Measurements from ENCODE around the gene HAGH.
A peak's percentile ranks its signal among the peaks of the same experiment; 100 is the strongest.

The HAGH gene

GRCh38 chr16:1773703-1774447 lies 52.8 kb downstream of the HAGH start:
- peak; percentile 39 for DNase-seq (ENCODE audit: low read depth)

GRCh38 chr16:1772908-1773702 lies 53.5 kb downstream of the HAGH start, which contains the start of gene MRPS34:
TSS of gene MRPS34 (minus strand) at chr16:1773134. CDS start at chr16:1773119, 15 bp downstream.
- peak; percentile 80 for DNase-seq (ENCODE audit: low read depth)

DNA sequence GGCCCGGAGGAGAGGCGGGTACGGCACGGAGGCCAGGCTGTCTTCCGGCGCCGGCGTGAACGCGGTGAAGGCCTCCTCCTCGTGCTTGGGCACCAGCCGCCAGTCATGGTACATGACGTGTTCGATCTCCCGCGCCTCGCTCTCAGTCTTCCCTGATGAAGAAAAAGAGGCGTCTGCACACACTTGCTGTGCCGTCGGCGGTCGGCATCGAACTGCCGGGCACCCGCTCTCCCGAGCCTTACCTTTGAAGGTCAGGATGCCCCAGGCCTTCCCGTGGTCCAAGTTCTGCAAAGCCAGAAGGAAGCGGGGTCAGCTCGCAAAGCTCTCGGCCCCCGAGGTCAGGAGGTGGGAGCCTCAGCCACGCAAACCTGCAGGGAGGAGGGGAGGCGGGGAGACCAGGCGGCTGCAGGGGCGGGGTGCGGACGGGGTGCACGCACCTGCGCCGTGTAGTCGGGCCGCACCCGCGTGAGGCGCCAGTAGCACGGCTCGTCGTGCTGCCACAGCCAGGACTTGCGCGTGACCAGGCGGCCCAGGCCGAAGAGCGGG lies 54.2 kb downstream of the HAGH start, which contains the start of gene EME2:
Gene EME2 (plus strand): TSS at position 449 of the 546 bp plus-strand sequence. CDS start 418 bp downstream, outside the sequence.
- DNase-seq (ENCODE audit: low read depth): no peak

- DNase-seq (ENCODE audit: low read depth): no peak
Observed at GRCh38 chr16:1771864-1772361, 54.7 kb downstream of the HAGH start.

DNA sequence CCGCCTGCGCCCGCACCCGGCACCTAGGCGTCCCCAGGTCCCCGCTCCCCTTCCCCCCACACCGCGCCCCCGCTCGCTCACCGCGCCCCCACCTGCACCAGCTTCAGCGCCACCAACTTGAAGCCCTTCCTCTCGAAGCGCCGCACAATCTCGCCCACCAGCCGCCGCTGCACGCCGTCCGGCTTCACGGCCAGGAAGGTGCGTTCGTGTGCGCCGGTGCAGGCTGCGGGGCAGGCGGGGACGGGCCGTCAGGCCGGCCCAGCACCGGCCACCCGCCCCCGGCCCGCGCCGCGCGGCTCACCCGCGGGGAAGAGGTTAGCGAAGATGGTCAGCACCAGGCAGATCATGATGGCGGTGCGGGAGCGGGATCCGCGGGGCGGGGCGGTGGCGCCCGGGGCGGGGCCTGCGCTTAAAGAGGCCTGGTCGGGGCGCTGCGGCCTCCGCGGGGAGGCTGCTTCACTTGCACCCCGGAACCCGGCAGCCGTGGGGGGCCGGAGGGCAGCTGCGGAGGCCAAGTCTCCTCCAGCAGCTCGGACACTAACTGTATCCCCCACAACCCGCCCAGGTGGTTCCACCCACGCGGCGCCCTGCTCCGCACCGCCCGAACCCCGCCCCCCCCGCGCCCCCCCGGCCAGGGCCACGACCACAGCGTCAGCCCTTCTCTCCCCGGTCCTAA lies 55.3 kb downstream of the HAGH start, which contains the start of gene NME3:
Gene NME3 (minus strand): TSS at position 356 of the 676 bp plus-strand sequence. CDS start 9 bp downstream, at position 347.
- peak; percentile 67 for DNase-seq (ENCODE audit: low read depth)

GRCh38 chr16:1770328-1771187 lies 56.1 kb downstream of the HAGH start:
- DNase-seq (ENCODE audit: low read depth): peak; percentile 54

DNA sequence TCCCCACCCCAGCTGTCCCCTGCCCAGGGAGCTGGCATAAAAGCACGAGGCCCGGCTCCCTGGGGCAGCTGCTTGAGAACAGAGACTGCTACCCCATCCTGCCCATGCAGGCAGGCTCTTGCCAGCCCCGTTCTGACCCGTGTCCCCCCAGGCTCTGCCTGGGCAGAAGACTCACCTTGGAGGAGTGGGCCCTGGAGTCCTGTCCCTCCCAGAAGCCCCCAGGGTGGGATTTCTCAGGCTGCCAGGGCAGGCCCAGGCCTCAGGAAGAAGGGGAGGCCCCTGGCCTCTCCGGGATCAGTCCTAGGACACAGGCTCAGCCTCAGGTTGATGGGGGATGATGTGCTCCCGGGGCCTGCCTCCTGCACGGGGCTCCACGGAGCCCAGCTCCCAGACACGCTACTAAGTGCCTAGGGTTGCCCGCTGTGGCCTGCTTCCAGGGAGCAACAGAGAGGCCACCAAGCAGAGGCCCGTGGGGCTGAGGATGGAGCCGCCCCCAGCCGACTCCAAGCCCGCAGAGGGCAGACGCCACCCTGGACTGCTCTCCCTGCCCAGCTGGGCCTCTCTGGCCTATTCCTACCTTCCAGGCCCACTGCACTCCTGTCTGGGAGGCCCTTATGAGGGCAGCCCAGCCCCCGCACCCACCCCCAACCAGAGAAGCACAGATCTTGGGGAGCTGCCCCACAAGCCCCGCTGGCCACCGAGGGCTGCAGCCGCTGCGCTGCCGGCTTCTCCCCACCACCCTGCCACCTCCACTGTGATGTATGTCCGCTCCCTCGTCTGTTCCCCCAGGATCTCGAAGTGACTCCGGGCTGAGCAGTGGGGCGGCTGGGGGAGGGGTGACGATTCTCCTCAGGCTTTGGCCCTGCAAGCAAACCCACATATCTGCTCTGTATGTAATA lies 57.0 kb downstream of the HAGH start:
- no peak for DNase-seq (ENCODE audit: low read depth)

DNA sequence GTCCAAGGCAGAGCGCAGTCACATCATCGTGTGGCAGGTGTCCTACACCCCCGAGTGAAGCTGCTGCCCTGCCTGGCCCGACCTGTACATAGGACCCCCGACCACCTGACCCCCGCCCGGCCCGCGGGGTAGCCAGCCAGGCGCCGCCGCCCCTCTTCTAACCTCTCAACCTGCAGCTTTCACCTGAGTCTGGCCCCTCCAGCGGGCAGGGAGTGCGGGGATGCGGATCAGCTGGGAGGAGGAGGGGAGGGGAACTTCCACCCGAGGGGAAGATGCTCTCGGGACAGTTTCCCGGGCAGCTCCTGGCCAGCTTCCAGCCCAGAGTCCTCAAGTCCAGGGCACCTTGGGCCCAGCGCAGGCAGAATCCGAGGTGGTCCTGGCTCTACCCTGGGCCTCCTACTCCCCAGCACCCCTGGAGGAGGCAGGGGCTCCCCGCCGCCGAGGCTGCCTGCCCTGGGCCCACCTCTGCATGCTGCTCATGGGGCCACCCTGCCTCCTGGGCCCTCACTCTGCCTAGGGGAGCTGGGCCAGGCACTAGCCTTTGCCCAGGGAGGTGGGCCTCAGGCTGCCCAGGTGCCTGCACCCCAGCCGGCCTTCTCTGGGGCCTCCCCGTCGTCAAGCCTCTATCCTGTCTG lies 57.7 kb downstream of the HAGH start:
- DNase-seq (ENCODE audit: low read depth): no peak

- DNase-seq (ENCODE audit: low read depth): no peak
Observed at GRCh38 chr16:1768061-1768766, 58.4 kb downstream of the HAGH start.

DNA sequence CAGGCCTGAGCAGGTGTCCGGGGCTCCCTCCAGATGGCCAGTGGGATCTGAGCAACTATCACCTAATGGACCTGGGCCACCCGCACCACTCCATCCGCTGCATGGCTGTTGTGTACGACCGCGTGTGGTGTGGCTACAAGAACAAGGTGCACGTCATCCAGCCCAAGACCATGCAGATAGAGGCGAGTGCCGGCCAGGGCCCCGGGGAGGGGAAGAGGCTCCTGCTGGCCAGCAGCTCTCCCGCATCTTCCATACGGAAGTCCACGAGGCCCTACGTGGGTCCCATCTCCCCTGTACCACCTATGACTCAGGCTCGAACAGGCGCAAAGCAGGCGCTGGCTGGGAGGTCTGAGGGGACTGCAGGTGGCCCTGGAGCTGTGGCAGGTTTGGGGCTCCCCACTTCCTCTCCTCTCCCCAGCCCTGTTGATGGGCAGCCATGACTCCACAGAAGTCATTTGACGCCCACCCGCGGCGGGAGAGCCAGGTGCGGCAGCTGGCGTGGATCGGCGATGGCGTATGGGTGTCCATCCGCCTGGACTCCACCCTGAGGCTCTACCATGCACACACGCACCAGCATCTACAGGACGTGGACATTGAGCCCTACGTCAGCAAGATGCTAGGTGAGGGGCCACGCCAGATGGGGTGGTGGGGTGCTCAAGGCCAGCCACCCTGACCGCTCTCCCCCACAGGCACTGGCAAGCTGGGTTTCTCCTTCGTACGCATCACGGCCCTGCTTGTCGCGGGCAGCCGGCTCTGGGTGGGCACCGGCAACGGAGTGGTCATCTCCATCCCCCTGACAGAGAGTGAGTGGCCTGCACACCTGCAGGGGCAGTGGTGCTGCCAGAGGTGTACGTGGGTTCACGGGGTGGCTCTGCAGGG lies 59.3 kb downstream of the HAGH start:
- DNase-seq (ENCODE audit: low read depth): no peak

- DNase-seq (ENCODE audit: low read depth): no peak
Observed at GRCh38 chr16:1766701-1767100, 59.9 kb downstream of the HAGH start.

DNA sequence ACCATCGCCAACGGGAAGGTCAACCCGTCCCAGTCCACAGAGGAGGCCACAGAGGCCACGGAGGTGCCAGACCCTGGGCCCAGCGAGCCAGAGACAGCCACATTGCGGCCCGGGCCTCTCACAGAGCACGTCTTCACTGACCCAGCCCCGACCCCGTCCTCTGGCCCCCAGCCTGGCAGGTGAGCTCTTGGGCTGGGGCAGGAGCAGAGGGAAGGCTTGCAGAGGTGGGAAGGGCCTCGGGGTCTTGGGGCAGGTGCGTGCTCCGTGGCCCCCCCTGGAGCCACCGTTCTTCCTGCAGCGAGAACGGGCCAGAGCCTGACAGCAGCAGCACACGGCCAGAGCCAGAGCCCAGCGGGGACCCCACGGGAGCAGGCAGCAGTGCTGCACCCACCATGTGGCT lies 60.4 kb downstream of the HAGH start:
- no peak for DNase-seq (ENCODE audit: low read depth)

GRCh38 chr16:1765826-1766225 lies 60.8 kb downstream of the HAGH start:
- DNase-seq (ENCODE audit: low read depth): no peak

- DNase-seq (ENCODE audit: low read depth): no peak
Observed at GRCh38 chr16:1764971-1765370, 61.7 kb downstream of the HAGH start.

DNA sequence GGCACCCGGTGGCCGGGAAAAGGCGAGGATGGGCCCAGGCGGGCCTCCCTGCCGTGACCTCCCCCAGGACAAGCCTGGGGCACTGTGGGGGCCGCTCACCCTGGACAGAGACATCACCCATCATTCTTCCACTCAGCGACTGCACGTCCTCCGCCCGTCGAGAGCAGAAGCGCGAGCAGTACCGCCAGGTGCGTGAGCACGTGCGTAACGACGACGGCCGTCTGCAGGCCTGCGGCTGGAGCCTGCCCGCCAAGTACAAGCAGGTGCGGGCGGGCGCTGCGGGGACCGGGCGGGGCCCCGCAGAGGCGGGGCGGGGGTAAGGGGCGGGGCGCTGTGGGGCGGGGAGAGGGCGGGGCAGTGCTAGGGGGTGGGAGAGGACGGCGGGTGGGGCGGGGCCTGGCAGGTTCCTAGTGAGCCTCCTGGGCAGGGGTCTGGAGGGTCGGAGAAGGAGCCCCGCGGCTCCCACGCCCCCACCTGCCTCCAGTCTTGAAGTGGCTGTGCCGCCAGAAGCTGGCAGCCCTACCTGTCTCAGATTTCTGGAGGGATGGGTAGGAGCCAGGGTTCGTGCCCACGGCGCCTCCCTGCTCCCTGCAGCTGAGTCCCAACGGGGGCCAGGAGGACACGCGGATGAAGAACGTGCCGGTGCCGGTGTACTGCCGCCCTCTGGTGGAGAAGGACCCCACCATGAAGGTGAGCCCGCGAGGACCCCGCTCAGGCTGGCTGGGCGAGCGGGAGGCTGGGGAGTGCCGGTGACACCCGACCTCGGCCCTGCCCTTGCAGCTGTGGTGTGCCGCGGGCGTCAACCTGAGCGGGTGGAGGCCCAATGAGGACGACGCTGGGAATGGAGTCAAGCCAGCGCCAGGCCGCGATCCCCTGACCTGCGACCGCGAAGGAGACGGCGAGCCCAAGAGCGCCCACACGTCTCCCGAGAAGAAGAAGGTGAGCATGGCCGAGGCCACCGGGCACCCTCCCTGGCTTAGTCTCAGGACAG lies 62.8 kb downstream of the HAGH start:
- no peak for DNase-seq (ENCODE audit: low read depth)

GRCh38 chr16:1762879-1763520 lies 63.6 kb downstream of the HAGH start:
- DNase-seq (ENCODE audit: low read depth): no peak

Data from fibroblast of gingiva (primary cell).